PC-3 (cell line): ENCODE results near the gene HIVEP3. TPM values are rescaled to one million over a fixed set of nuclear protein-coding genes. Genes with fewer than 3 reads are reported as not detected.

ENCODE experiments used
- ATAC-seq: fragments of 200-7000 bp; cut with Tn5 transposase; 2 replicates; pipeline ENCODE4 v1.9.1; 2020; ENCODE audit warnings: mild to moderate bottlenecking, moderate library complexity
- BruUV-seq: library from RNA; stranded (reverse); fragments of 400-500 nt; replicated peaks from 2 replicates; lab custom pipeline; 2021; lab: Mats Ljungman, UMichigan
- CTCF ChIA-PET: fragments of 300-600 bp; sonication (Branson Sonifier 250); formaldehyde crosslinking; loops from one replicate; lab custom pipeline; 2022; ENCODE audit warnings: antibody characterized with exemption; lab: Charles Lee
- POLR2A ChIA-PET: fragments of 300-600 bp; sonication (Branson Sonifier 250); formaldehyde crosslinking; loops from one replicate; lab custom pipeline; 2022; ENCODE audit warnings: antibody characterized with exemption; ENCODE audit not compliant: unreplicated experiment; lab: Charles Lee
- DNase-seq: peaks from one replicate; pipeline ENCODE4 v3.0.0-alpha.2; 2015
- H2AFZ ChIP-seq: fragments of 300-600 bp; sonication (generic); 2 replicates; pipeline ENCODE4 v1.6.0; 2016; ENCODE audit warnings: antibody characterized with exemption, low read length
- H3F3A ChIP-seq: fragments of 300-600 bp; sonication (generic); one replicate; pipeline ENCODE4 v1.6.0; 2017; ENCODE audit warnings: antibody characterized with exemption, low read length, control low read depth, mild to moderate bottlenecking; ENCODE audit not compliant: unreplicated experiment
- H3K27ac ChIP-seq: fragments of 300-600 bp; sonication (generic); 2 replicates; pipeline ENCODE4 v1.5.1; 2016; ENCODE audit warnings: mild to moderate bottlenecking, low read length
- H3K27me3 ChIP-seq: fragments of 300-600 bp; sonication (generic); 2 replicates; pipeline ENCODE4 v1.6.1; 2016; ENCODE audit warnings: low read length, mixed read lengths
- H3K36me3 ChIP-seq: fragments of 300-600 bp; sonication (generic); 2 replicates; pipeline ENCODE4 v1.6.1; 2016; ENCODE audit warnings: low read depth, mixed run types, low read length, mixed read lengths
- H3K4me1 ChIP-seq: fragments of 300-600 bp; sonication (generic); 2 replicates; pipeline ENCODE4 v1.5.1; 2016; ENCODE audit warnings: low read length; ENCODE audit not compliant: insufficient read depth
- H3K4me2 ChIP-seq: fragments of 300-600 bp; sonication (generic); 2 replicates; pipeline ENCODE4 v1.6.0; 2016; ENCODE audit warnings: low read length
- H3K4me3 ChIP-seq: fragments of 300-600 bp; sonication (generic); 2 replicates; pipeline ENCODE4 v1.5.1; 2016; ENCODE audit warnings: mild to moderate bottlenecking, low read length, mixed read lengths
- H3K79me2 ChIP-seq: fragments of 300-600 bp; sonication (generic); 2 replicates; pipeline ENCODE4 v1.6.1; 2017; ENCODE audit warnings: low read length, mixed read lengths
- H3K9ac ChIP-seq: fragments of 300-600 bp; sonication (generic); 2 replicates; pipeline ENCODE4 v1.6.0; 2016; ENCODE audit warnings: mild to moderate bottlenecking, low read length
- H3K9me2 ChIP-seq: fragments of 300-600 bp; sonication (generic); replicated peaks from 2 replicates; pipeline ENCODE4 v1.6.1; 2016; ENCODE audit warnings: mixed run types, low read length, mixed read lengths
- H3K9me3 ChIP-seq: fragments of 300-600 bp; sonication (generic); 2 replicates; pipeline ENCODE4 v1.6.1; 2016; ENCODE audit warnings: low read length, mixed read lengths
- H4K20me1 ChIP-seq: fragments of 300-600 bp; sonication (generic); 2 replicates; pipeline ENCODE4 v1.6.1; 2016; ENCODE audit warnings: low read length, mixed read lengths
- EZH2 ChIP-seq: fragments of 300-600 bp; sonication (generic); IDR thresholded peaks from one replicate; pipeline ENCODE4 v1.6.1; 2017; ENCODE audit warnings: antibody characterized with exemption, mild to moderate bottlenecking, low read length; ENCODE audit not compliant: unreplicated experiment
- EZH2phosphoT487 ChIP-seq: fragments of 300-600 bp; sonication (generic); IDR thresholded peaks from 2 replicates; pipeline ENCODE4 v1.6.1; 2018; ENCODE audit warnings: mild to moderate bottlenecking, antibody characterized with exemption, low read length, borderline replicate concordance
- intact Hi-C: fragments of 100-400 bp; cut with micrococcal nuclease; formaldehyde crosslinking; loops from 2 replicates; pipeline ENCODE4 v1.9.0; 2023
- total RNA-seq: library from RNA; depleted of rRNA; stranded (reverse); fragments of >200 nt; gene quantifications from 2 replicates; pipeline ENCODE4 v1.2.3, GENCODE V29; 2014
- TF ChIP-seq, protein P1 (sequence below): fragments of 300-600 bp; sonication (generic); conservative IDR thresholded peaks from 2 replicates; pipeline ENCODE4 v1.5.1; 2017; ENCODE audit warnings: antibody characterized with exemption, low read depth, mild to moderate bottlenecking, low read length

HIVEP3 gene
- total RNA-seq, 1 experiment from 2014 or later, result 9.8 TPM

DNA sequence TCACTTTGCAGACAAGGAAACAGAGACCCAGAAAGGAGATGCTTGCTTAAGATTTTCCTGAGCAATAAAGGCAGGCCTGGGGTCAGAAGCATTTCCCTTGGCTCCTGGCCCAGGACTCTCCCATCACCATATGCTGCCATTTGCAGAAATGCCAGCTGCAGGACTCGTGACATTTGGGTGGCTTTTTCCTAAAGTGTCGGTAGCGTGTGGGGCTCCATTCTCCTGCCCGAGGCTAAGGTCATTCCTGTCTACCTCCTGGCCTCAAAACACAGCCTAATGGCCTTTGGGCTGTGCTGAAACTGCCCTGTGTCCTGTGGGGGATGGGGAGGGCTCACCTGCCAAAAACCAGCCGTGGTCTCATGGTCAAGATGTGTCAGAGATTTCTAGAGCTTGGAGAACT is 218.1 kb downstream of the HIVEP3 start:
- Histone ChIP-seq H3K9me3 (no peaks in the 10 kb centered on the region), H2AFZ (no peak overlapping the region), H3K9ac (no peak overlapping the region), H3K4me1 (no peaks in the 10 kb centered on the region), H3K9me2 (no peaks in the 10 kb centered on the region), H3K27me3 (no peaks in the 10 kb centered on the region), H3F3A (no peaks in the 10 kb centered on the region), H3K4me3 (no peak overlapping the region), H4K20me1 (no peaks in the 10 kb centered on the region), H3K79me2 (no peaks in the 10 kb centered on the region), H3K27ac (no peak overlapping the region), H3K36me3 (no peaks in the 10 kb centered on the region), H3K4me2 (no peak overlapping the region)
- no peak for ATAC-seq
- intact Hi-C loops, result no loop called here
- DNase-seq, result no peak
- CTCF ChIA-PET, result no interaction called here
- POLR2A ChIA-PET, result no interaction called here
- BruUV-seq, result no TSS peak
- TF ChIP-seq EZH2 (no peak), EZH2phosphoT487 (no peak)
- TF ChIP-seq, protein P1, sequence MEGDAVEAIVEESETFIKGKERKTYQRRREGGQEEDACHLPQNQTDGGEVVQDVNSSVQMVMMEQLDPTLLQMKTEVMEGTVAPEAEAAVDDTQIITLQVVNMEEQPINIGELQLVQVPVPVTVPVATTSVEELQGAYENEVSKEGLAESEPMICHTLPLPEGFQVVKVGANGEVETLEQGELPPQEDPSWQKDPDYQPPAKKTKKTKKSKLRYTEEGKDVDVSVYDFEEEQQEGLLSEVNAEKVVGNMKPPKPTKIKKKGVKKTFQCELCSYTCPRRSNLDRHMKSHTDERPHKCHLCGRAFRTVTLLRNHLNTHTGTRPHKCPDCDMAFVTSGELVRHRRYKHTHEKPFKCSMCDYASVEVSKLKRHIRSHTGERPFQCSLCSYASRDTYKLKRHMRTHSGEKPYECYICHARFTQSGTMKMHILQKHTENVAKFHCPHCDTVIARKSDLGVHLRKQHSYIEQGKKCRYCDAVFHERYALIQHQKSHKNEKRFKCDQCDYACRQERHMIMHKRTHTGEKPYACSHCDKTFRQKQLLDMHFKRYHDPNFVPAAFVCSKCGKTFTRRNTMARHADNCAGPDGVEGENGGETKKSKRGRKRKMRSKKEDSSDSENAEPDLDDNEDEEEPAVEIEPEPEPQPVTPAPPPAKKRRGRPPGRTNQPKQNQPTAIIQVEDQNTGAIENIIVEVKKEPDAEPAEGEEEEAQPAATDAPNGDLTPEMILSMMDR, result no peak

DNA sequence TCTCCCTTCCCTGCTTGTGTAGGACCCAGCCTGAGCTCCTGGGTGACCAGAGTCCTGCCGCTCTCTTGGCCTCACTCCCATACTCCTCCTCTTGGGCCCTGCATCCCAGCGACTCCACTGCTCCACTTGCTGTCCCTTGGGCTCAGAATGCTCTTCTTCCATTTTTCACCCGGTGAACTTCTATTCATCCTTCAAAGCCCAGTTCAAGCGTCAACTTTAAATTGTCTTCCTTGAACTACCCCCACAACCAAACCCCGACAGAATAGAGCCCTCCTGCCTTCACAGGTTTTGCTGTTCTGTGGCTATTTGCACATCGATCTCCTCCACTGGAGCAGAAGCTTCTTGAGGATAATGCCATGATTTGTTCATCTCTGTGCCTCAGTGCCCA is 218.9 kb downstream of the HIVEP3 start:
- POLR2A ChIA-PET, result interaction anchor here (0.7 kb wide), 1 partner anchor 28 kb away, joined by 11 read pairs; no protein-coding TSS in a partner anchor

More for the DNA sequence above, 218.9 kb downstream of the HIVEP3 start:
- Histone ChIP-seq H4K20me1 (no peaks in the 10 kb centered on the region), H3K36me3 (no peaks in the 10 kb centered on the region), H3K9me2 (no peaks in the 10 kb centered on the region), H3K27ac (no peak overlapping the region), H3K9ac (no peak overlapping the region), H3K27me3 (no peaks in the 10 kb centered on the region), H3K4me2 (no peak overlapping the region), H3K9me3 (no peaks in the 10 kb centered on the region), H3K4me3 (no peak overlapping the region), H3K79me2 (no peaks in the 10 kb centered on the region), H2AFZ (no peak overlapping the region), H3F3A (no peaks in the 10 kb centered on the region), H3K4me1 (no peaks in the 10 kb centered on the region)
- intact Hi-C loops, result no loop called here
- CTCF ChIA-PET, result no interaction called here
- BruUV-seq, result no TSS peak
- ATAC-seq, result no peak
- no peak for DNase-seq
- TF ChIP-seq, protein P1, result no peak
- TF ChIP-seq EZH2phosphoT487 (no peak), EZH2 (no peak)
